T-helper 9 cell (primary cell): ENCODE data around the gene IL17B.
A peak's percentile ranks its signal among the peaks of the same experiment; 100 is the strongest.

Experiments
- DNase-seq: peaks from one replicate; pipeline ENCODE4 v3.0.0-alpha.2; 2020

IL17B gene

DNA sequence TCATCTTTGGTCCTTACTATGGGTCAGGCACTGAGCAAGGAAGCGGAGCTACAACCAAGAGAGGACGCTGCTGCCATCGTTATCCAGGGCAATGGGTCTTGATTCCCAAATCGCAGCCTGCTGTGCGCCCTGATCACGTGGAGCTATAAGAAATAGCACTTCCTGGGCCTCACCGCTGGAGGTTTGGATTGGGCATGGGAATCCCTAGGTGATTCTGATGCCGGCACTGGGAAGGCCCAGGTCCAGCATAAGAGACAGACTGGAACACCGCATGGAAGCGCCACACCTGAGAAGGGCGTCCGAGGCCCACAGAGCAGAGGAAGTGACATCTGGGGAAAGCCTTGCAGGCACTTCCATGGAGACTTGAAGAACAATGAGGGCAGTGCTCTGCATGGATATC lies 3.0 kb downstream of the IL17B start:
- no peak for DNase-seq

DNA sequence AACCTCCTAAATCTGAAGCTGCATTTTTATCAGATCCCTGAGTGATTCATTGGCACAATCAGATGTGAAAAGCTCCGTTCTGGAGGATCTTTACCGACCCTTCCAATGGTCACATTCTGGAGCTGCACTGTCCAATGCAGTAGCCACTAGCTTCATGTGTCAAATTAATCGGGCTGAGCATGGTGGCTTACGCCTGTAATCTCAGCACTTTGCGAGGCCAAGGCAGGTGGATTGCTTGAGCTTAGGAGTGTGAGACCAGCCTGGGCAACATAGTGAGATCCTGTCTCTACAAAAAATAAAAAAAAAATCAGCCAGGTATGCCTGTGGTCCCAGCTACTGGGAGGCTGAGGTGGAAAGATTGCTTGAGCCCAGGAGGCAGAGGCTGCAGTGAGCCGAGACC lies 3.7 kb downstream of the IL17B start:
- DNase-seq, result no peak

DNA sequence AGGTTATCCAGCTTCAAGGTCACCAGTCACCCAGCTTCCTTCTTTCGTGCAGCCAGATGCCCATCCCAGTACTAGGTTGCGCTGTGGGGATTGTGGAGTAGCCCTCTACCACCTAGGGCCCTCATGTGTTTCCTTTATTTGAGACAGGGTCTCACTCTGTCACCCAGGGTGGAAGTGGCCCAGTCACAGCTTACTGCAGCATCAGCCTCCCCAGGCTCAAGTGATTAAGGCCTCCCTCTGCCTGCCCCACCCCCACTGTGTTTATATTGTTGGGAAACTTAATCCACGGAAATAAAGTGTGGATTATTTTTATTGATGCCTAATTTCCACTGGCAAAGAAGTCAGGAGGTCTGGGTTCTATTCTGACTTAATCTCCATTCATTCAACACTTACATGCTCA lies 4.3 kb downstream of the IL17B start:
- no peak for DNase-seq

DNA sequence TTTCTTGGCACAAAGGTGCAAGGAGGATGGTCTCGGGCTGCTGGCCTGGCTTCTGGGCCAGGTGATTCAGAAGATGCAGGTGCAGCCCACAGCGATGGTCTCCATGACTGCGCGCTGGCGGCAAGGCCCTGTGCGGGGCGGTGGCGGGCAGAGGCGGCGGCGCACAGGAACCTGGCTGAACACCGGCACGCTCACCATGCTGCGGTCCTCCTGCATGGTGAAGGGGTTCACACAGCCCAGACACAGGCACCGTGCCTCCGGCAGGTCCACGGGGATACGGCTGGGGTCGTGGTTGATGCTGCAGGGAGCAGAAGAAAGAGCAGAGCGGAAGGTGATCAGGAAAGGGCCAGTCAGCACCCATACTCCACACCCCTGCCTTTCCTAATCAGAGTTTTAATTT lies 4.8 kb downstream of the IL17B start:
- DNase-seq, result no peak

DNA sequence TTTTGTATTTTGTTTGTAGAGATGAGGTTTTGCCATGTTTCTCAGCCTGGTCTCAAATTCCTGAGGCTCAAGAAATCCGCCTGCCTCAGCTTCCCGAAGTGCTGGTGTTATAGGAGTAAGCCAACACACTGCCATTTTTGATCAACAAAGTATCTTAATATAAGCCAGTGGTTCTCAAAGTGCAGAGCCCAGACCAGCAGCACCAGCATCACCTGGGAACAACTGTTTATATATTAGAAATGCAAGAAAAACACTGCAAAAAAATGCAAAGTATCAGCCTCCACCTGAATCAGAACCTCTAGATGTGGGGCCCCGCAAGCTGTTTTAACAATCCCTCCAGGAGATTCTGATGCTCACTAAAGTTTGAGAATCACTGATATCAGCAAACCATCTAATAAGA lies 6.2 kb downstream of the IL17B start:
- DNase-seq, result no peak

DNA sequence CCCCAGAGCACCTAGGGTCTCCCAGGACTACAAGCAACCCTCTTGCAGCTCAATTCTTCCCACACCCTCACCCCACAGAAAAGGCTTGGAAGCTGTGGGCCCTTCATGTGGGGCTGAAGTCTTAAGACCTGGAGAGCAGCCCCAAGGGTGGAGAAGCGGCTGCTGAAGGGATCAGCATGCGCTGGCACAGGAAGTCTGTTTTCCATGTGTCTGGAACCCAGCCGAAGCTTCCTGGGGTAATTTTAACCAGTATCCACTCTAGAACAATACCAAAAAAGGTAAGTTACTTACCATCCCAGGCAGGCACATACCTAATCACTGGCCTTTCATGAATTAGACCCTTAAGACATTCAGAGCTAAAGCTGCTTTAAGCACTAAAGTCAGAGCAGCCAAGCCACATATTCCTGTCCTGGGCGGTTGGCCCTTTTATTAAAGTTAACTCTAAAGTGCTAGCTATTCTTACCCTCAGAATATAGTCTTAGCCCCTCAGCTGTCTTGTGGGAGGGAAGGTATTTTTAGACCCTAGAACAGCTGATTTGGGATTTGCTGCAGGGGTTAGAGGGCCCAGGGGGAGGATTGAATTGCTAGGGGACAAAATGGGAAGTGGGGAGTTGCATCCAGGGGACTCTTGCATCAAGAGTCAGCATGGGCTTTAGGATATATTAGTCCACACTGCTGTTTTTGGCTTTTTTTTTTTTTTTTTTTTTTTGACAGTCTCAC lies 6.9 kb downstream of the IL17B start:
- DNase-seq, result no peak

DNA sequence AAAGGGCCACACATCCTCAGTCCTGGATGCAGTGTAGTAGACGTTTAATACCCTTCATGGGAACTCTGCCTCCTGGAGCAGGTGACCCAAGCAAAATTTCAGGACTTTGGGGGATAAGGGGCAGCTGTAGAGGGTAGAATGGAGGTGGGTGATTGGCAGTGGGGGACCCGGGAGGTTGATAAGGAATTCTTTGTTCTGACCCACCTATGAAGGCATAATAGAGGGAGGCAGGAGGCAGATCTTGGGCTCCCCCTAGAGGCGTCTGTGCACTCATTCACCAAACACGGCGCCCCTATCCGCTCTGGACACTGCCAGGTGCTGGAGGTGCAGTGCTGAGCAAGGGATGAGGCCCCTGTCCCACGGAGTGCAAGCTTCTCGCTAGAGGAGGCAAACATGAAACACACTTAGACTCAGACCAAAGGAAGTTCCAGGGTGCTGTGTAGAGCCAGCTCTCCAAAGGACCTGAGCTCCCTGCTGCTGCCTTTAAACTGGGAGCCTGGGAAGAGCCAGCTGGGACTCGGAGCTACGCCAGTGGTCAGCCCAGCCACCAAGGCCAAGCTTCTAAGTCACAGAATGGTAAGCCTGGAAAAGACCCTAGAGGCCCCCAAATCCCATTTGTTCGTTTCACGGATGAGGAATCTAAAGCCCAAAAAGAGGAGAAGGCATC lies 7.7 kb downstream of the IL17B start:
- DNase-seq, result peak; percentile 64

DNA sequence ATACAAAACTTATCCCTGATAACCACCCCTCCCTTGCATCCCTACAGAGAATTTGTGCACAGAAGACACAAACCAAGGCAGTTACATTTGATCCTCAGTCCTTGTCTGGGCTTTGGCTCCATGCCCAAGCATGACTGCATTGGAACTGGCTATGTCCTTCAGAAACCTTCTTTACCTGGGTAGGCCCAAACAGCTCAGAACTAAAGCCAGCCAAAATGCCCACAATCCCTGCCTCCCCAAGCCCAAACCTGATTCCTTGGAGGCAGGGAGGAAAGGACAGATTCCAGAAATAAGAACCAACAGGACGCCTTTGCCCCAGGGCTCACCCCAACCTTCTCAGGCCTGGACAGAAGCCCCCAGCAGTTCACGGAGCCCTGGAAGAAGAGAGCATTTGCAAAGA lies 8.2 kb downstream of the IL17B start:
- no peak for DNase-seq

GRCh38 chr5:149367972-149368645 lies 11.0 kb downstream of the IL17B start:
- DNase-seq, result no peak

- peak; percentile 34 for DNase-seq
Measured at GRCh38 chr5:149367249-149367971, 11.7 kb downstream of the IL17B start.

GRCh38 chr5:149366169-149366729 lies 12.8 kb downstream of the IL17B start:
- no peak for DNase-seq

DNA sequence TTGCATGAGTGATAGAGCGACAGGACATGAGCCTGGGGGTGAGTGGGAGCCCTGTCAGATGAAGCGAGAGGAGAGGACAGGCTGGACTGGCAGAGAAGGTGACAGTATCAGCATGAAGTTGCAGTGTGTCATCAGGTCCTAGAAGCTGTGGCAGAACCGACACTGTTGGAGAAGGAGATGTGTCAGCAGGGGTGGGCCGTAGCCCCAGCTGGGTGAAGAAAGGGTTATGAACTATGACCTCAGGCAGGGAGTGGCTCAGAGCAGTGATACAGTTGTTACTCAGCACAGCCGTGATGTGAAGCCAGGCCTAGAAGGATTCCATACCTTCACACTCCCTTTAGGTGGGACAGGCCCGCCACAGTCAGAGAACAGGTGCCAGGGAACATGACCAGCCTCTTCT lies 13.7 kb downstream of the IL17B start:
- no peak for DNase-seq

DNA sequence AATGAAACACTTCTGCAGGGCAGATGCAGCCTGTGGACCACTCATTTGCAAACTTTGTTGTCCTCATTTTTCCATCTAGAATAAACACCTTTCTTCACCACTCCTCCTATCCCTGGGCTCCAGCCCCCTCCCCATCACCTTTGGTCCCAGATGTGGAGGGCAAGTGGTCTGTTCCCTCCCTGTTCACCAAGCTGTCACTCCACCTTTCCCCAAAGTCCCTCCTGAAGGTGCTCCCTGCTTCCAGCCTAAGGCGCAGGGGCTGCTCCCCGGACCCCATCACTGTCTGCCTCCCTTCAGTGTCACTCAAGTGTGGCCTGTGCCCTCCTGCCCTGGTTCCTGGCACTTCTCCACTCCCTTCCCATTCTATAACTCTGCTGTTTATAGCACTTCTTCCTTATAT lies 14.4 kb downstream of the IL17B start:
- no peak for DNase-seq

- DNase-seq, result no peak
Measured at GRCh38 chr5:149363936-149364335, 15.2 kb downstream of the IL17B start.

DNA sequence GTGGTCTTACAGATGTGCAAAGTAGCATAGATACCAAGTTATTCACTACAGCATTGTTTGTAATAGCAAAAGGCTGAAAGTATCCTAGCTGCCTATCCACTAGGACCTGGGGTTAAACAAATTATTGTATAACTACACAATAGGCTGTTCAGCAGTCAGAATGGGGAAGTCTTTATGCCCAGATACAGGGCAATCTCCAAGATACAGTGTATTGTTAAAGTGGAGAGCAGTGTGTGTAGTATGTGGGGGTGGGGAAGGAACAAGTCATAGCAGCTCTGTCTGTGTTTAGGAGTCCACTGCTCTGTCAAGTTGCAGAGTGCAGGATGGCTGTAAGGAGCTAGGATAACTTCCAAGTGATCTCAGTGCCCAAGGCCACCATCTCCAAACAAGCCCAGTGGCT lies 15.7 kb downstream of the IL17B start:
- no peak for DNase-seq

- no peak for DNase-seq
Measured at GRCh38 chr5:149362541-149362940, 16.6 kb downstream of the IL17B start.

GRCh38 chr5:149360272-149360671 lies 18.8 kb downstream of the IL17B start:
- DNase-seq, result no peak

DNA sequence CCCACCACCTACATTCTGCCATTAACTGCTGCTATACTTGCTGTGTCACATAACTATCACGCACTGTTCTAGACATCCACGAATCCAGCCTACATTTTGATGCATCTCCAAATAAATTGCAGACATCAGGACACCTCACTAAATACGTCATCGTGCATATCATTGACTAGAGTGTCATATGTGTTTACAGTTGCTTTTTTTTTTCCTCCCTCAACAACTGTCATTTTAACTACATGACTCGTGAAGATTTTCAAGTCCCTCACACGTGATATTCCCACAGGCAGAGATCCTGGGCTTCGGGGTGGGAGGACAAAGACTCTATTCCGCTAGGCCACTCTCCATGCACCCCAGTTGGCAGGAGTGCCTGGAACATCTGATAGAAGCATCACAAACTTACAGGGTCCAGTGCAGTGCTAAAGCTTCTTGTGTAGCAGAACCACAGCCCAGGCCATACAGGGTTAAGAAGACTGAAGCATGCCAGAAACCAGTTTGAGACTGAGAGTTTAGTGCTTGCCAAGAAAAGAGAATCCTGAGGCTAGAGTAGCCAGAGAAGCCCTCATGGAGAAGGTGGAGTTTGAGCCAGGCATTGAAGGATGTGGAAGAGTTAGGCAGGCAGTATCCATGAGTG lies 20.1 kb downstream of the IL17B start:
- DNase-seq, result no peak

- peak; percentile 23 for DNase-seq
Measured at GRCh38 chr5:149358294-149358651, 20.8 kb downstream of the IL17B start.

DNA sequence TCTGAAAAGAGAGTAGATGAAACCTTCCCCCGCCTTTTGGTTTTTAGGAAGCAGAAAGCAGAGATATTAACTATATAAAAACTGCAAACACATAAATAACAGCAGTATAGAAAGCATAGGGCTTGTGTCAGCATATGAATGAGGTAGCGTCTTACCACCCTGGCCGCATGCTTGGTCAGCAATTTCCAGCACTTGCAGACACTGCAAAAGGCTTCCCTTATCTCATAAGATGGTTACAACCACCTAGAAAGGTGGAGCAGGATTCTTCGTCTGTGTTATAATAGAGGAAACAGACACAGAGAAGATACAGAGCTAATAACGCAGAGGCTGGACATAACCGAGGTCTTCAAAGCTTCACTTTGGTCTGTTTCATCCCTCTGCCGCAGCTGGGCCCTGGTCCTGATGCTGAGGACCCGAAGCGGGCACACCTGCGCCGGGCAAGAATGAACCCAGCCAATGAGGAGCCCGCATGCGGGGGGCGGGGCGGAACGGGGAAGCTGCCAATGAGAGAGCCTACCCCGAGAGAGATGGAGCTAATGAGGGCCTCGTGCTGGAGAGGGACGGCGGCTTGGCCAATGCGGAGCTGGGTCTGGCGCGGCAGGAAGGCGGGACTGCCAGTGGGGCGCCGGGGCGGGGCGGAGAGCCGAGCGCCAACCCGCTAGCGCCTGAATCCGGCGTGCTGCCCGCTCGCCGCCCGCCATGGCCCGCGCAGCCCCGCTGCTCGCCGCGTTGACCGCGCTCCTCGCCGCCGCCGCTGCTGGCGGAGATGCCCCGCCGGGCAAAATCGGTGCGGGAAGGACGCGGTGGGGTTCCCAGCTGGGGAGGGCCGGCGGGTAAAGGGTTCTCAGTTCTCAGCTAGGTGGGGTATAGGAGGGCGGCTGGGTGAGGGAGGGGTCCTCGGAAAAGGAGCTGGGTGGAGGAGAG lies 21.5 kb downstream of the IL17B start, which contains the start of gene PCYOX1L:
Gene PCYOX1L (plus strand): TSS at position 677 of the 924 bp plus-strand sequence. CDS start 23 bp downstream, at position 700.
- DNase-seq, result peak; percentile 90

GRCh38 chr5:149356391-149356790 lies 22.7 kb downstream of the IL17B start:
- no peak for DNase-seq
